Ishikawa (cell line): Measurements from ENCODE around the gene ANKRD33B.
A peak's percentile ranks its signal among the peaks of the same experiment; 100 is the strongest.

Experiments used
- CEBPB ChIP-seq: IDR thresholded peaks from 2 replicates; pipeline ENCODE4 v1.6.1; 2012
- CREB1 ChIP-seq: IDR thresholded peaks from 2 replicates; pipeline ENCODE4 v1.6.1; 2012; ENCODE audit warnings: low read depth
- EGR1 ChIP-seq: IDR thresholded peaks from 2 replicates; pipeline ENCODE4 v1.6.1; 2012
- EP300 ChIP-seq: IDR thresholded peaks from 2 replicates; pipeline ENCODE4 v1.6.1; 2012; ENCODE audit warnings: borderline replicate concordance
- FOXM1 ChIP-seq: IDR thresholded peaks from 2 replicates; pipeline ENCODE4 v1.6.1; 2012; ENCODE audit warnings: low read depth, borderline replicate concordance
- NFIC ChIP-seq: IDR thresholded peaks from 2 replicates; pipeline ENCODE4 v1.6.1; 2012
- RAD21 ChIP-seq: IDR thresholded peaks from 2 replicates; pipeline ENCODE4 v1.6.1; 2012; ENCODE audit warnings: low read depth
- TAF1 ChIP-seq: IDR thresholded peaks from 2 replicates; pipeline ENCODE4 v1.6.1; 2012; ENCODE audit warnings: low read depth, mild to moderate bottlenecking
- TCF12 ChIP-seq: IDR thresholded peaks from 2 replicates; pipeline ENCODE4 v1.6.1; 2012; ENCODE audit warnings: low read depth
- TEAD4 ChIP-seq: IDR thresholded peaks from 2 replicates; pipeline ENCODE4 v1.6.1; 2012
- YY1 ChIP-seq: IDR thresholded peaks from 2 replicates; pipeline ENCODE4 v1.6.1; 2012; ENCODE audit warnings: low read depth
- ZBTB7A ChIP-seq: IDR thresholded peaks from 2 replicates; pipeline ENCODE4 v1.6.1; 2012; ENCODE audit warnings: low read depth
- TF ChIP-seq, protein P1 (sequence below): IDR thresholded peaks from 2 replicates; pipeline ENCODE4 v1.6.1; 2012
- TF ChIP-seq, protein P2 (sequence below): IDR thresholded peaks from 2 replicates; pipeline ENCODE4 v1.6.1; 2012
- TF ChIP-seq, protein P3 (sequence below): IDR thresholded peaks from 2 replicates; pipeline ENCODE4 v1.6.1; 2012; ENCODE audit warnings: low read depth, mild to moderate bottlenecking

The ANKRD33B gene

DNA sequence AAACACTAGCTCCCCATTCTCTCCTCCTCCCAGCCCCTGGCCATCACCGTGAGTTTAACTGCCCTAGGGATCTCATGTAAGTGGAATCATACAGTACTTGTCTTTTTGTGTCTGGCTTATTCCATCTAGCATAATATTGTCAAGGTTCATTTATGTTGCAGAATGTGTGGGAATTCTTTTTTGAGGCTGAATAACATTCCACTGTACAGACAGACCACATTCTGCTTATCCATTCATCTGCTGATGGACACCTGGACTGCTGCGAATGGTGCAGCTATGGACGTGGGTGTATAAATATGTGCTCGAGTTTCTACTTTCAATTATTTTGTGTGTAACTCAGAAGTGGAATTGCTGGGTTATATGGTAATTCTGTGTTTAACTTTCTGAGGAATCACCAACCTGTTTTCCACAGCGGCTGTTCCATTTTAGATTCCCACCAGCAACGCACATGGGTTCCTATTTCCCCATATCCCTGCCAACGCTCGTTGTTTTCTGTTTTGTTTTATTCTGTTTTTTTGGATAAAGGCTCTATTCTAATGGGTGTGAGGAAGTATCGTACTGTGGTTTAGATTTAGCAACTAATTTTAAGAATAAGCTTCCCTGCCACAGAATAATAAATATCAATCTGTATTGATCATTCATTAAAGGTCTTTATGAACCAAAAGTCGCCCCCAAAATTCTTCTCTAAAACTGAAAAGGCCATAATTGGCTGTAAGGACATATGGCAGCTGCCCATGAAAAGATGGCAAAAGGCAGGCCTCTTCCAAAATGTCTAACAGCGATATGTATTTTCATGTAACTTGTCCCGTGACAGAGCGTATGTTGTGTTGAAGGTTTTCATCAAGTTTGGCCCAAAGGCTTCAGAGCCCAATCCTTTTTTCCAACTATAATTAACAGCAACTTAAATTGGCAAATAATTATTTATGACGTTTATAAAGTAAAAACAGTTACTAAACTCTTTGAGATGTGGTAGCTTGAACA lies 126.9 kb downstream of the ANKRD33B start:
- TF ChIP-seq RAD21 (no peak), CEBPB (no peak), TAF1 (no peak), CREB1 (no peak), TCF12 (no peak), FOXM1 (no peak), EGR1 (no peak), TEAD4 (no peak), EP300 (no peak), NFIC (no peak), YY1 (no peak)
- TF ChIP-seq, protein P1, sequence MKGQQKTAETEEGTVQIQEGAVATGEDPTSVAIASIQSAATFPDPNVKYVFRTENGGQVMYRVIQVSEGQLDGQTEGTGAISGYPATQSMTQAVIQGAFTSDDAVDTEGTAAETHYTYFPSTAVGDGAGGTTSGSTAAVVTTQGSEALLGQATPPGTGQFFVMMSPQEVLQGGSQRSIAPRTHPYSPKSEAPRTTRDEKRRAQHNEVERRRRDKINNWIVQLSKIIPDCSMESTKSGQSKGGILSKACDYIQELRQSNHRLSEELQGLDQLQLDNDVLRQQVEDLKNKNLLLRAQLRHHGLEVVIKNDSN, result no peak
- TF ChIP-seq, protein P2, sequence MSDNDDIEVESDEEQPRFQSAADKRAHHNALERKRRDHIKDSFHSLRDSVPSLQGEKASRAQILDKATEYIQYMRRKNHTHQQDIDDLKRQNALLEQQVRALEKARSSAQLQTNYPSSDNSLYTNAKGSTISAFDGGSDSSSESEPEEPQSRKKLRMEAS, result no peak

DNA sequence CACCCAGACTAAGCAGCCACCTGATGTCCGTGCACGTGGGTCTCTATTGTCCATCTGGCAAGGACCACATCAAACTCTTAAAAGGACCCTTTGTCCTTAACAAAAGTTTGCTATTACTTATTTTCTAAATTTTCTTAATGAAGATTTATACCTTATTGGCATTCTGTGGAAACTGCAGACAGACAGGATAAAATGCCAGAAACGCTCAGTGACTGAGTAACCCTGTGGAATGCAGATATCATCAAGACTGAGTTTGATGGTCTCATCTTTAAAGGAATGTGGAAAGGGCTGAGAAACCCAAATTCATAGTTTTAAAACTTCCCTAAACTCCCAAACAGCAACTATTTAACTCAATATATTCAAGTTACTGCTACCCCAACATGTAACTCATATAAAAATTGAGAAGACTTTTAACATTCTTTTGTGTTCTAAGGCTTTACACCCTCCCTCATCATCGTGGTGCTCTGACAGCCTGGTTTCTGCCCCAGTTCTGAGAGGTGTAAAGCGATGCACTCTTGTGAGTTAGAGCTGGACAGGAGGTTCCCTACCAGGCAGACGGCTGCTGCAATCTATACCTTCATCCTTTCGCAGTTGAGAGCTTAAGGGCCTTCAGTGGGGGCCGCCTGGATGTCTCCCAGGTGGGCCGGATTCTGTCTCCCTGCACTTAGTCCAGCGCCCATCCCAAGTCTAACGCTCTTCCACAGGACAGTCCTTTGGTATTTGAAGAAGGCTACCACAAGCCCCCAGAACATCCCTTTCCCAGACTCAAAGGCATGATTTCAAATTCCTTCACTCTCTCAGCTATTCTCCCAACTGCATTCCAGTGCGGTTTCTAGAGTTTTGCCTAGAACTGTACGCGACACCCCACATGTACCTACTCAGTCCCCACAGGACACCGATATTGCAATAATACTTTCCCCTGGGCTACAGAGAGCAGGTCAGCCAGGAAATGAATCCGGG lies 128.2 kb downstream of the ANKRD33B start:
- TF ChIP-seq, protein P1, result no peak
- TF ChIP-seq ZBTB7A, result no peak
- TF ChIP-seq FOXM1, result no peak
- TF ChIP-seq RAD21, result no peak
- no peak for TF ChIP-seq TCF12
- no peak for TF ChIP-seq TAF1
- TF ChIP-seq NFIC, result no peak
- no peak for TF ChIP-seq CREB1

DNA sequence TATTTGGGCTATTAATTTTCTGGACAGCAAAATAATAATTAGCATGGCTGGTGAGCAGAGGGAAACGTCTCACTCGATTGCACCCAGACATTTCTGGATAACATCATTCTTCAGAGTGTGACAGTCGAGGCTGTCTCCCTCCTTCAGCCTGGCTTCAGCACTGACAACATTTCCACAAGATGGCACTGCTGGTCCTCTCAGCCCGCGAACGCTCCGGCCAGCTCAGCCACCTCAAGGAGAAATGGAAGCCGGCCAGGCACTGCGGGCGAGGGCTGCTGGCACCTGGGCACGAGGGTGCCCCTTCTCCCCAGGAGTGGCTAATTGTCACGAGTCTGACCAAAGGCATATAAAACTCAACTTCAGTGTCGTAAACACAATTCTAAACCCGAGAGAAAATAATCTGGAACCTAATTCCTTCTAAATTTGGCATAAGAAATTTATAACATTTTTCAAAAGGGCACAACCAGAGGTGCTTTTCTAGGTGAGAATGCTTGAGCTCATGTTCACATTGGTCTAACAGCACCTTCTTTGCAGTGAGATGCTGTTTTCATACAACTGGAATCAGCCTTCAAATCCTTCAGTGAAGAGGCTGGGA lies 131.3 kb downstream of the ANKRD33B start:
- peak; percentile 33; the same call in 1 of the 2 replicates for TF ChIP-seq YY1
- no peak for TF ChIP-seq CREB1
- TF ChIP-seq CEBPB, result no peak
- peak; percentile 92 for TF ChIP-seq RAD21
- TF ChIP-seq, protein P2, result peak; percentile 74
- peak; percentile 49 for TF ChIP-seq NFIC

DNA sequence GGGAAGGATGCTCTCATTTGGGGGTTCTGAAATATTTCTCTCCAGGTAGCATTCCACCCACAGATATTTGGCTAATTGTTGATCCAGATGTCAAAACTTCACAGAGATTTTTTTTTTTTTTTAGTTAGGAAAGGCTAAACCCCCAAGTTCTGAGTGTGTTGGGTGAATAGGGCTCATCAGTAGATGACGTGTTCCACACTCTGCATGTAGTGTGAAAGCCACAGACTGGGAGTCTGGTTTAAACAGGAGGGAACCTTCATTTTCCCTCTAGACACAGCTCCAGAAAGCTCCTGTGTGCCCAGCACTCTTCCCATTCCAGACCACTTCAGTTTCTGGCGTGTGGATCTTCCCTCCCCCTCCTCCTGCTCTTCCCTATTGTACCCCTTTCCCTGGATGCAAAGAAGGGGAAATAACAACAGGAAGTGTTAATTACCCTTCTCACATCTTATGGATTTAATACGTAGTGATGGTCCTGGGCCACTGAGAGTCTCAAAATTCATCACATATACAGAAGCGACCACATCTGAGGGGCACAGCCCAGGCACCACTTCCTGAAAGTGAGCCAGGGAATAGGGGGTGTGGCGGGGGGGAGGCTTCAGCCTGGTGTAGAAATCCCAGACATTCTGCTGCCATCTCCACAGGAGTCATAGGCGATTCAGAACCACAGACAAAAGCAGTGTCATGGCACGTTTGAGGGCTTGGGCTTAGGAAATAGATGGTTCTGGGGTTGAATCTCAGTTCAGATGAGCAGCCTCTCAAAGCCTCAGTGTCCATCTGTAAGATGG lies 132.1 kb downstream of the ANKRD33B start:
- TF ChIP-seq CREB1, result no peak
- no peak for TF ChIP-seq ZBTB7A
- TF ChIP-seq FOXM1, result no peak
- TF ChIP-seq RAD21, result no peak
- TF ChIP-seq, protein P1, result no peak
- TF ChIP-seq CEBPB, result no peak
- no peak for TF ChIP-seq YY1
- TF ChIP-seq, protein P2, result no peak
- TF ChIP-seq NFIC, result no peak
- no peak for TF ChIP-seq TEAD4
- no peak for TF ChIP-seq EP300
- TF ChIP-seq EGR1, result no peak
- no peak for TF ChIP-seq TCF12
- TF ChIP-seq, protein P3, sequence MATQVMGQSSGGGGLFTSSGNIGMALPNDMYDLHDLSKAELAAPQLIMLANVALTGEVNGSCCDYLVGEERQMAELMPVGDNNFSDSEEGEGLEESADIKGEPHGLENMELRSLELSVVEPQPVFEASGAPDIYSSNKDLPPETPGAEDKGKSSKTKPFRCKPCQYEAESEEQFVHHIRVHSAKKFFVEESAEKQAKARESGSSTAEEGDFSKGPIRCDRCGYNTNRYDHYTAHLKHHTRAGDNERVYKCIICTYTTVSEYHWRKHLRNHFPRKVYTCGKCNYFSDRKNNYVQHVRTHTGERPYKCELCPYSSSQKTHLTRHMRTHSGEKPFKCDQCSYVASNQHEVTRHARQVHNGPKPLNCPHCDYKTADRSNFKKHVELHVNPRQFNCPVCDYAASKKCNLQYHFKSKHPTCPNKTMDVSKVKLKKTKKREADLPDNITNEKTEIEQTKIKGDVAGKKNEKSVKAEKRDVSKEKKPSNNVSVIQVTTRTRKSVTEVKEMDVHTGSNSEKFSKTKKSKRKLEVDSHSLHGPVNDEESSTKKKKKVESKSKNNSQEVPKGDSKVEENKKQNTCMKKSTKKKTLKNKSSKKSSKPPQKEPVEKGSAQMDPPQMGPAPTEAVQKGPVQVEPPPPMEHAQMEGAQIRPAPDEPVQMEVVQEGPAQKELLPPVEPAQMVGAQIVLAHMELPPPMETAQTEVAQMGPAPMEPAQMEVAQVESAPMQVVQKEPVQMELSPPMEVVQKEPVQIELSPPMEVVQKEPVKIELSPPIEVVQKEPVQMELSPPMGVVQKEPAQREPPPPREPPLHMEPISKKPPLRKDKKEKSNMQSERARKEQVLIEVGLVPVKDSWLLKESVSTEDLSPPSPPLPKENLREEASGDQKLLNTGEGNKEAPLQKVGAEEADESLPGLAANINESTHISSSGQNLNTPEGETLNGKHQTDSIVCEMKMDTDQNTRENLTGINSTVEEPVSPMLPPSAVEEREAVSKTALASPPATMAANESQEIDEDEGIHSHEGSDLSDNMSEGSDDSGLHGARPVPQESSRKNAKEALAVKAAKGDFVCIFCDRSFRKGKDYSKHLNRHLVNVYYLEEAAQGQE, result no peak
- TF ChIP-seq TAF1, result no peak
